Hepatocyte (in vitro differentiated cells): ENCODE measurements around the gene CXCL5. TPM values are rescaled to one million over a fixed set of nuclear protein-coding genes. Genes with fewer than 3 reads are reported as not detected.

Source experiments
- DNase-seq: peaks from one replicate; pipeline ENCODE4 v3.0.0-alpha.2; 2016; ENCODE audit warnings: low spot score
- H2AFZ ChIP-seq: fragments of 200-600 bp; sonication (generic); 2 replicates; pipeline ENCODE4 v1.6.0; 2016; ENCODE audit warnings: antibody characterized with exemption, mild to moderate bottlenecking
- H3K27ac ChIP-seq: fragments of 200-600 bp; sonication (generic); 2 replicates; pipeline ENCODE4 v1.5.1; 2016; ENCODE audit warnings: mild to moderate bottlenecking
- H3K27me3 ChIP-seq: fragments of 200-600 bp; sonication (generic); 2 replicates; pipeline ENCODE4 v1.6.1; 2016
- H3K36me3 ChIP-seq: fragments of 200-600 bp; sonication (generic); replicated peaks from 2 replicates; pipeline ENCODE4 v1.5.1; 2016; ENCODE audit warnings: low read depth; ENCODE audit not compliant: insufficient read depth
- H3K4me1 ChIP-seq: fragments of 200-600 bp; sonication (generic); 2 replicates; pipeline ENCODE4 v1.5.1; 2016; ENCODE audit warnings: mild to moderate bottlenecking, moderate library complexity; ENCODE audit not compliant: insufficient read depth
- H3K4me2 ChIP-seq: fragments of 200-600 bp; sonication (generic); 2 replicates; pipeline ENCODE4 v1.6.0; 2016
- H3K4me3 ChIP-seq: fragments of 200-600 bp; sonication (generic); 2 replicates; pipeline ENCODE4 v1.5.1; 2016; ENCODE audit warnings: mild to moderate bottlenecking
- H3K79me2 ChIP-seq: fragments of 200-600 bp; sonication (generic); 2 replicates; pipeline ENCODE4 v1.6.0; 2017; ENCODE audit warnings: mild to moderate bottlenecking
- H3K9me2 ChIP-seq: fragments of 200-600 bp; sonication (generic); replicated peaks from 2 replicates; pipeline ENCODE4 v1.6.0; 2017; ENCODE audit warnings: mild to moderate bottlenecking; ENCODE audit not compliant: insufficient read depth
- H3K9me3 ChIP-seq: fragments of 200-600 bp; sonication (generic); 2 replicates; pipeline ENCODE4 v1.5.1; 2016; ENCODE audit warnings: low read depth, mild to moderate bottlenecking
- H4K20me1 ChIP-seq: fragments of 200-600 bp; sonication (generic); 2 replicates; pipeline ENCODE4 v1.6.0; 2016; ENCODE audit warnings: mild to moderate bottlenecking; ENCODE audit not compliant: insufficient read depth, poor library complexity, severe bottlenecking
- EZH2 ChIP-seq: fragments of 200-600 bp; sonication (generic); IDR thresholded peaks from 2 replicates; pipeline ENCODE4 v1.6.1; 2016; ENCODE audit warnings: antibody characterized with exemption, mild to moderate bottlenecking, borderline replicate concordance
- EZH2phosphoT487 ChIP-seq: fragments of 200-600 bp; sonication (generic); IDR thresholded peaks from one replicate; pipeline ENCODE4 v1.6.1; 2018; ENCODE audit warnings: antibody characterized with exemption, mild to moderate bottlenecking, low read depth, moderate library complexity; ENCODE audit not compliant: unreplicated experiment, severe bottlenecking
- WGBS: methylation state at CpG from one replicate; pipeline ENCODE4 v1.1.6; 2016; ENCODE audit warnings: low lambda C conversion rate; ENCODE audit errors: missing lambda C conversion rate; 5-methylcytosine and 5-hydroxymethylcytosine counted together
- polyA plus RNA-seq: library from polyadenylated mRNA; unstranded; fragments of >200 nt; fragmentation: Nextera tagmentation; extraction: Ambion mirVana; gene quantifications from 2 replicates; pipeline ENCODE4 v1.2.1, GENCODE V29; 2016
- total RNA-seq: library from RNA; depleted of rRNA; stranded (reverse); fragments of >200 nt; gene quantifications from 2 replicates; pipeline ENCODE4 v1.2.3, GENCODE V29; 2014
- TF ChIP-seq, protein P1 (sequence below): fragments of 200-600 bp; sonication (generic); IDR thresholded peaks from 2 replicates; pipeline ENCODE4 v1.5.1; 2016; ENCODE audit warnings: antibody characterized with exemption, mild to moderate bottlenecking; ENCODE audit not compliant: poor library complexity

The CXCL5 gene
- total and polyA plus RNA-seq, 2 experiments from 2014 or later: 31.3 to 31.9 TPM

DNA sequence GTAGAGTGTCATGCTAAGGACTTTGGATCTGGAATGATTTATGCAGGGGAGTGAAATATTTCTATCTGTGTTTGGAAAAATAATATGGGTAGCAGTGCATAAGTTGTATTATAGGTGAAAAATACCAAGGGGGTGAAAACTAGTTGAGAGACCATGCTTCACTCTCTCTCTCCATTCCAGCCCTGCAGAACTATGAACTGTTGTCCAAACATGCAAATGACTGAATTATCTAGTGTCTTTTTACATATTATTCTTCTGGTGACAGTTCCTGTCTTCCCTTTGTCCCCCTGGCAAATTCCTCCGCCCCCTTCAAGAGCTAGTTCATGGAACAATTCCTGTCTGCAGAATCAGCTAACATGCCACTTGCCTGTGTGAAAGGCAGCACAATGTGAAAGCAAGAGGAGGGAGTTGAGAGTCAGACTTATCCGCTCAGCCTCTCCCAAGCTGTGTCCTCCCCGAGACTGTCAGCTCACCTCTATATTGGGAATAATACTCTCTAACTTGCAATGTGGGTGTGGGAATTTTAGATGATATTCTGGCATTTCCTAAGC is 19.0 kb downstream of the CXCL5 start:
- no peak overlapping the region for H3K4me3 ChIP-seq
- no peaks in the 10 kb centered on the region for H3K4me1 ChIP-seq
- H3K9me2 ChIP-seq: no peaks in the 10 kb centered on the region
- no peaks in the 10 kb centered on the region for H3K27me3 ChIP-seq
- H3K79me2 ChIP-seq: no peaks in the 10 kb centered on the region
- H3K9me3 ChIP-seq: no peaks in the 10 kb centered on the region
- TF ChIP-seq EZH2 (no peak), EZH2phosphoT487 (no peak)
- TF ChIP-seq, protein P1, sequence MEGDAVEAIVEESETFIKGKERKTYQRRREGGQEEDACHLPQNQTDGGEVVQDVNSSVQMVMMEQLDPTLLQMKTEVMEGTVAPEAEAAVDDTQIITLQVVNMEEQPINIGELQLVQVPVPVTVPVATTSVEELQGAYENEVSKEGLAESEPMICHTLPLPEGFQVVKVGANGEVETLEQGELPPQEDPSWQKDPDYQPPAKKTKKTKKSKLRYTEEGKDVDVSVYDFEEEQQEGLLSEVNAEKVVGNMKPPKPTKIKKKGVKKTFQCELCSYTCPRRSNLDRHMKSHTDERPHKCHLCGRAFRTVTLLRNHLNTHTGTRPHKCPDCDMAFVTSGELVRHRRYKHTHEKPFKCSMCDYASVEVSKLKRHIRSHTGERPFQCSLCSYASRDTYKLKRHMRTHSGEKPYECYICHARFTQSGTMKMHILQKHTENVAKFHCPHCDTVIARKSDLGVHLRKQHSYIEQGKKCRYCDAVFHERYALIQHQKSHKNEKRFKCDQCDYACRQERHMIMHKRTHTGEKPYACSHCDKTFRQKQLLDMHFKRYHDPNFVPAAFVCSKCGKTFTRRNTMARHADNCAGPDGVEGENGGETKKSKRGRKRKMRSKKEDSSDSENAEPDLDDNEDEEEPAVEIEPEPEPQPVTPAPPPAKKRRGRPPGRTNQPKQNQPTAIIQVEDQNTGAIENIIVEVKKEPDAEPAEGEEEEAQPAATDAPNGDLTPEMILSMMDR: no peak
- H3K4me2 ChIP-seq: peak overlapping the region; percentile 2
- H3K36me3 ChIP-seq: no peaks in the 10 kb centered on the region
- peak overlapping the region; percentile 2 for H3K27ac ChIP-seq
- no peaks in the 10 kb centered on the region for H4K20me1 ChIP-seq
- no peak for DNase-seq
- no peak overlapping the region for H2AFZ ChIP-seq
- 83% methylated on average over 3 of the region's 3 CpGs for WGBS

DNA sequence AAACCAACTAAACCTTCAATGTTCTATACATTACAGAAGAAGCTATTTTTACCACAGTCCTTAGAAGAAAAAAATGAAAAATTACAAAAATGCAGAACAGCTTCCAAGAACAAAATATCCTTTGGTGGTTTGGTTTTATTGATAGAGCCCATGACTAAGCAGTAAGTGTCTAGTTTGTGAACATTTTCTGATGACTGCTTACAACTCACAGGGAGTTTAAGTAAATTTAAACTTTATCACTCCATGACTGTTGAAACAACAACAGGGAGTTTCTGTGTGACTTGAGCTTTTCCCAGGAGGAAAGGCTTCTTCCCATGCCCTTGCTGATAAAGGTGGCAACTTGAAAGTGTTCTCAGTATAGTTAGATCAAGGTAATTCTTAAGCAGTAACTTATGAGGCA is 19.6 kb downstream of the CXCL5 start:
- H3K9me3 ChIP-seq: no peaks in the 10 kb centered on the region
- no peaks in the 10 kb centered on the region for H3K9me2 ChIP-seq
- peak; percentile 26 for DNase-seq
- H3K4me2 ChIP-seq: peak overlapping the region; percentile 2
- H3K27ac ChIP-seq: peak overlapping the region; percentile 2
- no peaks in the 10 kb centered on the region for H3K27me3 ChIP-seq
- no peaks in the 10 kb centered on the region for H3K36me3 ChIP-seq
- H4K20me1 ChIP-seq: no peaks in the 10 kb centered on the region
- H3K79me2 ChIP-seq: no peaks in the 10 kb centered on the region
- no peak overlapping the region for H3K4me3 ChIP-seq
- H2AFZ ChIP-seq: no peak overlapping the region
- TF ChIP-seq, protein P1: no peak
- TF ChIP-seq EZH2: no peak
- no peaks in the 10 kb centered on the region for H3K4me1 ChIP-seq

DNA sequence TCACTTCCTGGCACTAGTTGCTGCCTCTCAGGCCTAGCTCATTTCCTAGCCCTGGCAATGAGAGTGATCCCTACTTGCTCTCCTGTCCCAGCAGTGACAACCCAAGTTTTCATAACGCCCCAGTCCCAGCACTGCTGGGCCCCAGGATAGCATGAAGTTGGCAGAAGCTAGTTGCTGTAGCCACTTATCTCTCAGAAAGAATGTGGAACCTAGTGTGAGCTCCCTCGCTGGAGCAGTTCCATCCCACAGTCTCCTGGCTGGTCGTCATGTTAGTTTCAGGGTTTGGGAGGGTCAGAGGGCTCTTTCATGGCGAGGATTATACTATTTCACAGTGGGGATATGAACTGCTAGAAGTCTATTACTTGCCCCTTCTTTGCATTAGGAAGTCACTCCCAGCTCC is 21.8 kb downstream of the CXCL5 start:
- no peak overlapping the region for H3K4me2 ChIP-seq
- 72% methylated on average over 4 of the region's 4 CpGs for WGBS
- H3K36me3 ChIP-seq: no peaks in the 10 kb centered on the region
- H3K9me2 ChIP-seq: no peaks in the 10 kb centered on the region
- no peak for DNase-seq
- H3K27ac ChIP-seq: no peak overlapping the region
- TF ChIP-seq EZH2: no peak
- TF ChIP-seq, protein P1: no peak
- TF ChIP-seq EZH2phosphoT487: no peak
- no peaks in the 10 kb centered on the region for H3K9me3 ChIP-seq
- no peak overlapping the region for H2AFZ ChIP-seq
- no peaks in the 10 kb centered on the region for H4K20me1 ChIP-seq
- H3K27me3 ChIP-seq: no peaks in the 10 kb centered on the region
- H3K79me2 ChIP-seq: no peaks in the 10 kb centered on the region
- no peaks in the 10 kb centered on the region for H3K4me1 ChIP-seq
- H3K4me3 ChIP-seq: no peak overlapping the region

DNA sequence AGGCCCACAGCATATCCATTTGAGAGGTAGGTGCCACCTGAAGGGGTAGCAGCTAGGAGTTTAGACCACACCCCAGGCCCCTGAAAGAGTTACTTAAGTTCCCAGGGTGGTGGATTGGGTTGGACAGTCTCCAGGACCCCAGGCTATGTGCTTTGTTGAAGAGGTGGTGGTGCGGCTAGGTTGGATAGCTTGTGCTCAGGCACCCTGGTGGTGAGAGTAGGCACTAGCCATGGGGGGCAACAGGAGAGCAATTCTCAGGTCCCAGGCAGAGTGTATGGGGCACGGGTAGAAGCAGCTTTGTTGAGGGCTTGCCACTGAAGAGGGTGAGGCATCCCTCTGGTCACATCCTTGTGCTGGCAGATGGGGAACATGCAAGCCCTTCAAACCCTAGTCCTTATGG is 22.3 kb downstream of the CXCL5 start:
- H4K20me1 ChIP-seq: no peaks in the 10 kb centered on the region
- no peak for TF ChIP-seq EZH2
- no peak for TF ChIP-seq EZH2phosphoT487
- TF ChIP-seq, protein P1: no peak
- no peaks in the 10 kb centered on the region for H3K9me2 ChIP-seq
- no peaks in the 10 kb centered on the region for H3K4me1 ChIP-seq
- H2AFZ ChIP-seq: no peak overlapping the region
- no peaks in the 10 kb centered on the region for H3K9me3 ChIP-seq
- H3K27ac ChIP-seq: no peak overlapping the region
- H3K4me2 ChIP-seq: no peak overlapping the region
- H3K79me2 ChIP-seq: no peaks in the 10 kb centered on the region
- no peak overlapping the region for H3K4me3 ChIP-seq
- WGBS: 100% methylated on average over 2 of the region's 2 CpGs
- H3K27me3 ChIP-seq: no peaks in the 10 kb centered on the region
- H3K36me3 ChIP-seq: no peaks in the 10 kb centered on the region
- DNase-seq: no peak
